GM19193 (cell line): ENCODE measurements around the gene CCHCR1.

Source experiments
- POLR2A ChIP-seq: IDR thresholded peaks from 4 replicates; pipeline ENCODE4 v1.6.1; 2011; ENCODE audit not compliant: insufficient read depth, insufficient read length; ENCODE audit errors: extremely low read depth

CCHCR1 gene

DNA sequence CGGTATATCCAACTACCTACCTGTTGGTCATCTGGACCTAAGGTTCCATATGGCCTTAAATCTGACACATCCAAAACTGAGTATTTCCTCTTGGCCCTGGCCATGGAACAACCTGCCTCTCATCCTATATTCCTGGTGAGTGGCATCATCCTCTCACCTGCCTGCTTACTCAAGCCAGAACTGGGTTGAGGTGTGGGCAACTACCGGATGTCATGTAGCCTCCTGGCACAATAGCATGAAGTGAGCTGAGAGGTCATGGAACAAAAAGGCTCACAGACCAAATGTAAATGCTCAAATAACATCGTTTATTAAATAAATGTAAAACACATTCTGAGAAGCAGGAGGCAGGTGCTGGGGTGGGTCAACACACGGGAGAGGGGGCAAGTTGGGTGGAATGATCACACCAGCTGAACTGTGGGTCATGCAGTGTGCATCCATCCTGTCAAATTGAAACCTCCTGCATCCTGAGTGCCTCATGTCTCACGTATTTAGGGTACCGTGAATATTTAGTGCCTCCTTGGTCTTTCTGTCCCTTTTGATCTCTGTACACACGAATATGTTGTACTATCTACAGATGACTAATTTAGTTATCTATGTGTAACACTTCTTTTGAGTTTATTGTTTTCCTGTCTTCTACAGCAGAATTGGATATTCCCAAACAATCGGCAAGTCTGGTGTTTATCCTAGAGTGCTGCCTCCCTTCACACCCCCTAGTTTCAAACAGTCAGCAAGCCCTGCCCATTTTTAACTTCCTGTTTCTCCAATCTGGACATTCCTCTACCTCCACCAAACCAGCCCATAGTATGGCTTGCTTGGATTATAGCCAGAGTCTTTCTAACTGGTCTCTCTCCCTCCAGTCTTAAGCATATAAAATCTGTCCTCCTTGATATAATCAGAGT lies 20.8 kb upstream of the CCHCR1 start:
- TF ChIP-seq POLR2A: no peak

DNA sequence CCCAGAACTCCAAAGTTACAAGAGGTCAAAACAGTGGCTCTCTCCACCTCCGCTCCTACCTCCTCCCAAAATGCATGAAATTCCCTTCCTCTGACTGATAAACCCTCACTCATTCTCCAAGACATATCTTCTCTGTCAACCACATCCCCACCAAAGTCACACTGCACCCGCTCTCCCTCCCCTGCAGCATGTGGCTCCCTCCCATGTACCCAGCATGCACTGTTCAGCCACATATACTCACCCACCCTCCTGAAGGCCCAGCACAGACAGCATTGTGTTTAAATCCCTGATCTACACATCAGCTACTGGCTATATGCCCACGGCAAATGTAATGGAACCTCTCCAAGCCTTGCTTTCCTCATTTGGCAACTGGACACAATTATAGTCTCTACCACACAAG lies 18.4 kb upstream of the CCHCR1 start:
- no peak for TF ChIP-seq POLR2A

DNA sequence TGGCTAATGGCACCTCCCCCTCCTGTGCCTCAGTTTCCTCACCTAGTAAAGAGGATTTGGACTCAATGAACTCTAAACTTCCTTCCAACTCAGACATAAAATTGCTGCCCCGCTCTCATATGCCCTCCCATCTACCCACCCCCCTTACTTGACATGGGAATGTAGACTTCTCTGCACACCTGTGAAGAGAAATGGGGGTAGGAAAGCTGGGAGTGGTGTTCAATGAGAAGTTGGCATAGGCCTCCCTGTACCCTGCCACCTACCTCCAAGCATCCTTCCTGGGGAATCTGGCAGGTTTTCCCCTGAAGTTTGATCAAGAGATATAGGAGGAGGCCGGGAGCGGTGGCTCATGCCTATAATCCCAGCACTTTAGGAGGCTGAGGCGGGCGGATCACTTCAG lies 16.8 kb upstream of the CCHCR1 start:
- no peak for TF ChIP-seq POLR2A

DNA sequence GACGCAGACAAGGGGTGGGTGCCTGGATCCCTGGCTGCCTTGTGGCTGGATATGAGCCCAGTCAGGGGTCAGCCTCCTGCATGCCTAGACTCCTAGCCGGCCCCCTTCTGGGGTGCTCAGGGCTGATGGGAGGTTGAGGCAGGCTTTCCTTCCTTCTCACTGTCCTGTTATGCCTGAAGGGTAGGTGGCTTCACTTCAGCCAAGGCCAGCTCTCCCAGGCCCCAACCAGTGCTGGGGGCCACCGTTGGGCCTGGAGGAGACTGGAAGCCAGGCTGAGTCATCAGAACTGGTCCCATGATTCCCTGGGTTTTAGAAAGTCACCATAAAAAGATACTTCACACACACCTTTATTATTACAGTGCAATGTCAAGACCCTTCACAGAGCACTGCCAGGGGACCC lies 15.8 kb upstream of the CCHCR1 start:
- no peak for TF ChIP-seq POLR2A

DNA sequence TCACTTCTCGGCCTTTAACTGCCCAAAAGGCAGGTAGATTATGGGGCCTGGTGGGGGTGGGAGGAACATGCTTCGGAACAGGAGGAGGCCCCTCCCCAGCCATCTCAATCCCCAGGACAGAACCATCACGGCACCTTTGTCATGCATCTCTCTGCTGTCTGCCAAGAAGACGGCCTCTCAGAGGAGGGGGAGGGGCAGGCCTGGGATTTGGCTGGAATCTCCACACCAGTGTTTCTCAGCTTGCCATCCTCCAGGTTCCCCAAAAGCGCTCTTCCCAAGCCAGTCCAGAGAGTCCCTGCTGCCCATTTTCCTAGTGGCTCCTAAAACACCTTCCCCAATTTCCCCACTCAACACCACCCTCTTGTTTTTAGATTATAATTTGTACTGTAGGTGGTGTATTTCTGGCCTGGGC lies 15.4 kb upstream of the CCHCR1 start:
- TF ChIP-seq POLR2A: no peak

DNA sequence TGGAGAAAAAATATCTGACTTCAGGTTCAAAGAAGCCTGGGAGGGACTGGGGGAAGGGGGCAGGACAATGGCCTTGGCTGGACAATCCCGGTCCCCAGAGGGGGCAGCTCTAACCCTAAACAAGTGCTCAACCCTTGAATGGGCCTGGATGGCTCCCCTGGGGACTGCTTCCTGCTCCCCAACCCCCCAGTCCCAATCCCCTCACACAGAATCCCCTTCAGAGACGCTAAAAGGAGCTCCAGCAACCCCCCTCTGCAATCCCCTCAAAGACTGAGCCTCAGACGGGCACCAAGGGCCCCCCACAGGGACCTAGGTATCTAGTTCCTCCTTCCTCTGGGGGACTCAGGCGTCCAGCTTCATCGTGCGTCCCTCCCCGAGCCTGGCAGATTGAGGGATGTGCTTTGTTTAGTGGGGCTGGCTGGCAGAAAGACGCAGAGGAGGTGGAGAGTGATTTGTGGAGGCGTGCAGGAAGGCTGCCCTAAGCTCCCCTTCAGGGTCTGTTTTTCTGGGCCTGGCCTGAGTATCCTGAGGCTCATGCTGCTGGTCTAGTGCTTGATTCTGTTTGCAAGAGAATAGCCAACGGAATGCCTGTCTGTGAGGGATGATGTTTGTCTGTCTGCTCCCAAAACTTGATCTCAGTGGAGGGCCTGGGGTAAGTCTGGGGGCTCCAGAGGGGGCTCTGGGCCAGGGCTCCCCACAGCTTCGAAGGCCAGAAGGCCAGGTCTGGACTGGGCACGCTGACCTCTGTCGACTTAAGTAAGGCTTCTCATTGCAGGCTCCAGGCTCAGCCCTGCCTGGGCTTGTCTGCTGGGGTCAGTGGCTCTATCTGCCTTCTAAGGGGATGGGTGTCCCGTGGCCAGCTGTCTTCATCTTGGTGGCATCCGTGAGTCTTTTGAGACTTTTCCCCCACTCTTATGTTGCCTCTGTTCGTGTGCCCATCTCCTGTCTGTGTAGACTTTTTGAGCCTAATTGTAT lies 14.6 kb upstream of the CCHCR1 start:
- no peak for TF ChIP-seq POLR2A

DNA sequence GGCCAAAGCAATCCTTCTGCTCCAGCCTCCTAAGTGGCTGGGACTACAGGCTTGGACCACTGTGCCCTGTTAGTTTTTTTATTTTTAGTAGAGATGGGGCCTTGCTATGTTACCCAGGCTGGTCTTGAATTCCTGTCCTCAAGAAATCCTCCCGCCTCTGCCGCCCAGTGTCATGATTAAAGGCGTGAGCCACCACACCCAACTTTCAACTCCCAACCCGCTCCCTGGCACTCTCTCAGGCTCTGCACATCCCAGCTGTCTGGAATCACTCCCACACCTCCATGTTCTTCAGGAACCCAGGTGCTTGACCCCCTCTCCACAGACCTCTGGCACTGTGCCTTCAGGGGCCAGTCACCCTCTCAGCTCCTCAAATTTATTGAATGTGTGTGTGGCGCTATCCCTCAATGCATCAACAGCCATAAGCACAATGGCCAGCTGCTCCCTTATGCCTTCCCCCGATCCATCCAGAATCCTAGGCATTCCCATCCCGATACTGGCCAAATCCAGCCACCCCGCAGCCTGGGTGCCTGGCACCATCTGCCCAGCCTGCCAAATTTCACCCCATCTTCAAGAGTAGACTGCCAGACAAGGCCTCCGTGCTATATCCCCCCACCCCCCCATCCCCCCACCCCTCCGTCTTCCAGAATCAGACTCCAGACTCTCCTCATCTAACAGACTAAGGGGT lies 13.5 kb upstream of the CCHCR1 start:
- TF ChIP-seq POLR2A: no peak

DNA sequence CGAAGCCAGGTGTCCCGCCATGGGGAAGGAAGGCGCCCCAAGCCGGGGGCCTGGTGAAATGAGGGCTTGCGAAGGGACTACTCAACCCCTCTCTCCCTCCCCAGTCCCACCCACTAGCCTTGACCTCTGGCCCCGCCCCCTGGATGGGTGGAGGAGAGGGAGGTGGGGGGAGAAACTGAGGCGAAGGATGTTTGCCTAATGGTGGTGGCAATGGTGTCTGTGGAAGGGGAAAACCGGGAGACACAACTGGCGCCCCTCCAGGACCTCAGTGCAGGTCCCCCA lies 12.9 kb upstream of the CCHCR1 start, which contains the start of gene POU5F1:
POU5F1 (minus strand) TSS at position 83 of the 282 bp plus-strand sequence; CDS start at position 21, 62 bp downstream.
- no peak for TF ChIP-seq POLR2A

DNA sequence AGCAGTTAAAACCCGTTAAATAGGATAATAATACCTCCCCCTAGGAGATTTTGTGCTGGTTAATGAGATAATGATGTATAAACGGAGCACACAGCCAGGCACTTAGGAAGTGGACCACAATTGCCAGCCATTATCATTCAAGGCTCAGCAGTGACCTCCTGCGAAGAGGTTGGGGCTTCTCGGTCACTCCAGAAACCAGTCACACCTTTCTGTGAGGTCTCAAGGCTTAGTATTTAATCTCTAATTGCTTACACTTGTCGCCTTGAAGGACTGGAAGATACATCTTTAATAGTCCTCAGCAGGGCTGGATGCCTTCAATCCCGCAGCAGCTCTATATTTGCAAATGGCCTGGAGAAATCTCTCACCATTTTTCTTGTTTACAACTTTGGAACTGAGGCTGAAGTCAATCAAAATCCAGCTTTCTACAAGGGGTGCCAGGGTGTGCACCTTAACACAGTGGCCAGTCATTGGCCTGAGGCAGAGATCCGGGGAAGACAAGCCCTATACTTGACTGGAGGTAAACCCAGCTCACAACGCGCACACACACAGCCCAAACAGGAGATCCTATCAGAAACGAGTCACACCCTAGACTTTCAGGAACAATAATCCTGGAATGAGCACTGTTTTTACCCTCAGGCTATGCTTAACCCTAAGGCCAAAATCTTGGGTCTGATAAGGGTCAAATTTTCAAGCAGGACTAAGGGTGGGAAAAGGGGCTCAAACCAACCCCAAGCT lies 11.7 kb upstream of the CCHCR1 start:
- no peak for TF ChIP-seq POLR2A

DNA sequence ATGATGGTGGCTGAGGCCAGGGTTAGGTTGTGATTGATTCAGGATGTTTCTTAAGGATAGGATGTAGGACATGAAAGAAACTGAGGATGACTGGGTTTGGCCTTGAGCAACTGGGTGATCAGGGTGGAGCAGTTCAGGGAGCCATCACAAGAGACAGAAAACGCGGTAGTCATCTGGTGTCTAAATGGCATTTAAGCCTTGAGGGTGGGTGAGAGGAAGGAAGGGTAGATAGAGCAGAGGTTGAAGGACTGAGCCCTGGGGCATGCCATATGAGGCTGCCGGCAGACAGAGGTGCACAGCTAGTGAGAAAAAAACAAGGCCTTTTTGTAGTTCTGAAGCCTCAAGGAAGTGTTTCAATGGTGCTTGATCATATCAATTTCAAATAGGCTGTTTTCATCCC lies 11.0 kb upstream of the CCHCR1 start:
- no peak for TF ChIP-seq POLR2A

DNA sequence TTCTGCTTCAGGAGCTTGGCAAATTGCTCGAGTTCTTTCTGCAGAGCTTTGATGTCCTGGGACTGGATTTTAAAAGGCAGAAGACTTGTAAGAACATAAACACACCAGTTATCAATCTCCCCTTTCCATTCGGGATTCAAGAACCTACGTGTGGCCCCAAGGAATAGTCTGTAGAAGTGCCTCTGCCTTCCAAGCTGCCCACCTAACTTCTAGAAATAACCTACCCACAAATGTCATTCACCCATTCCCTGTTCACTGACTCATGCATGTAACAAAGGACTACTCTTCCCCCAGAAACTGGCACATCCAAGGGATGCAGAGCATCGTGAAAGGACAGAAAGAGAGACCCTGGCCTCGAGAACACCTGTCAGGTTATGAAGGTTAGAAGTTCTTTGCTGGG lies 8.4 kb upstream of the CCHCR1 start:
- TF ChIP-seq POLR2A: no peak

DNA sequence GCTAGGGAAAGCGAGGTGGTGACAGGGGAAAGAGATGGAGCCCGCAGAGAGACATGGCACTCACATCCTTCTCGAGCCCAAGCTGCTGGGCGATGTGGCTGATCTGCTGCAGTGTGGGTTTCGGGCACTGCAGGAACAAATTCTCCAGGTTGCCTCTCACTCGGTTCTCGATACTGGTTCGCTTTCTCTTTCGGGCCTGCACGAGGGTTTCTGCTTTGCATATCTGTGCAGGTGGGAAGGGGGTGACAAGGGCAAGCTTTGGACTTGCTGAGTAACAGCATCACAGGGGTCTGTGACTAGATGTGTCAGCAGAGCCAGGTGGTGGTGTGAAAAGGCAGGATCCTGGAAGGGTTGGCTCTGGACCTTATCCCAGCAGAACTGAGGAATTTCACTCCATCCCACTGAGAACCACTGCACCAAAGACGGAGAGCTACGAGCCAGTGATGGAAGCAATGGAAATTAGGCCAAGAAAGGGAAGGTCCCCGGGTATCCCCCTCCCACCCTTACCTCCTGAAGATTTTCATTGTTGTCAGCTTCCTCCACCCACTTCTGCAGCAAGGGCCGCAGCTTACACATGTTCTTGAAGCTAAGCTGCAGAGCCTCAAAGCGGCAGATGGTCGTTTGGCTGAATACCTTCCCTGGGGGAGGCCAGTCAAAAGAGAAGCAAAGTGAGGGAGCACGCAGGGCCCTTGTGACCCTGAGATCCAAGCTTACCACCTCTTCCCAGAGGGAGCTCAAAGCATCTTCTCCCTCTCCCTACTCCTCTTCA lies 7.6 kb upstream of the CCHCR1 start:
- peak; percentile 71 for TF ChIP-seq POLR2A

DNA sequence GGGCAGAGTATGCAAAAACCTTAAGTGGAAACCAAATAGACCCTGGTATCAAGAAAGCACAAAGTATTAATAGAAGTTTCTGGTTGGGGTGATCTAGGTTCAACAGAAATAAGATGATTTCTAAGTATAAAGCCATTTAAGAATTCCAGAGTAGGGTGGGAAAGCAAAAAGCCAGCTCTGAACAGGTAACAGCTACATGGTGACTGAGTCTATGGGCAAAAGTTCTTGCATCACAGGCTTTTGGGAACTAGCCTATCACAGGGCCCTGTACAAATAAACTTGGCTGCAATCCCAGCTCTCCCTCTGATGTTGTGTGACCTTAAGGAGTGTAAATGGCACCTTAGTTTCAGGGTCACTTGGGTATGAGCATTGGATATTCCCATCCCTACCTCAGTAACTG lies 6.3 kb upstream of the CCHCR1 start:
- no peak for TF ChIP-seq POLR2A
